ENCODE measurements around the gene AKR1D1.

AKR1D1 gene

GRCh38 chr7:138164804-138165203, 88.5 kb downstream of the AKR1D1 start:
- ATAC-seq (replicated peaks; ENCODE audit: extremely low read depth, poor library complexity, severe bottlenecking) (no peak), DNase-seq (ENCODE audit: low spot score in 2 of 2) (no peak)
- H3K9me3 Mint-ChIP-seq: peaks cover 13% of the 10 kb centered on the region
- H3K27ac Mint-ChIP-seq (ENCODE audit: low read depth): no peak overlapping the region
- H3K4me3 Mint-ChIP-seq: no peak overlapping the region
- H3K4me1 Mint-ChIP-seq: no peaks in the 10 kb centered on the region
- H3K27me3 Mint-ChIP-seq: peaks cover 35% of the 10 kb centered on the region
- H3K36me3 Mint-ChIP-seq (ENCODE audit: insufficient read depth): no peaks in the 10 kb centered on the region

DNA sequence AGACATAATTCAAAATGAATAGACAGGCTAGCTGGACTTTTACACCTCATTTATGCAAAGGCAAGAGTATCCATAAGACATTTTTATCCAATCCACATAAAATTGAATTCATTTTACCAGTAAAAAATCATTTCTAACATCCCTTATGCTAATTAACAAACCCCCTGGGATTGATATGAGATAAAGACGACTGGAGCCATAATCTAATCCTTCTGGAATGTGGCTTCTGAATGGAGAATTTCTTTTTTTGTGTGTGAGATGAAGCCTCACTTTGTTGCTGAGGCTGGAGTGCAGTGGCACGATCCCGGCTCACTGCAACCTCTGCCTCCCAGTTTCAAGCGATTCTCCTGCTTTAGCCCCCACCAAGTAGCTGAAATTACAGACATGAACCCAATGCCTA, 90.4 kb downstream of the AKR1D1 start:
- H3K36me3 Mint-ChIP-seq (ENCODE audit: insufficient read depth): no peaks in the 10 kb centered on the region
- peaks cover 13% of the 10 kb centered on the region for H3K9me3 Mint-ChIP-seq
- peaks cover 50% of the 10 kb centered on the region for H3K27me3 Mint-ChIP-seq
- no peak overlapping the region for H3K4me3 Mint-ChIP-seq
- H3K4me1 Mint-ChIP-seq: no peaks in the 10 kb centered on the region
- DNase-seq (ENCODE audit: low spot score in 2 of 2) (no peak), ATAC-seq (replicated peaks; ENCODE audit: extremely low read depth, poor library complexity, severe bottlenecking) (no peak)
- no peak overlapping the region for H3K27ac Mint-ChIP-seq (ENCODE audit: low read depth)

- H3K36me3 Mint-ChIP-seq (ENCODE audit: insufficient read depth): no peaks in the 10 kb centered on the region
- H3K4me3 Mint-ChIP-seq: no peak overlapping the region
- no peaks in the 10 kb centered on the region for H3K4me1 Mint-ChIP-seq
- peaks cover 50% of the 10 kb centered on the region for H3K27me3 Mint-ChIP-seq
- H3K27ac Mint-ChIP-seq (ENCODE audit: low read depth): no peak overlapping the region
- DNase-seq (ENCODE audit: low spot score in 2 of 2) (no peak), ATAC-seq (replicated peaks; ENCODE audit: extremely low read depth, poor library complexity, severe bottlenecking) (no peak)
- peaks cover 13% of the 10 kb centered on the region for H3K9me3 Mint-ChIP-seq
Observed at GRCh38 chr7:138167222-138167621, 91.0 kb downstream of the AKR1D1 start.

DNA sequence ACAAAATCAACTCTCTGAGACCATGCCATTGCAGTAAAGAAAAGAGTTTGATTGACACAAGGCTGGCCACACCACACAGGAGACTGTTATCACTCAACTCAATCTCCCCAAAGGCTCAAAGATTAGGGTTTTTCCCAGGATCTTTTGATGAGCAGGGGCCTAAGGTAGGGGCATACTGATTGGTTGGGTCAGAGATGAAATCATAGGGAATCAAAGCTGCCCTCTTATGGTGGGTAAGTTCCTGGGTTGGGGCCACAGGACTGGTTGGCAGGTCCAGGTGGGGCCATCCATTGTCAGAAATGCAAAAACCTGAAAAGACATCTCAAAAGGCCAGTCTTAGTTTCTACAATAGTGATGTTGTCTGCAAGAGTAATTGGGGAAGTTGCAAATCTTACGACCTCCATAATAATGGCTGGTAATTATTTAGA, 91.6 kb downstream of the AKR1D1 start:
- H3K27ac Mint-ChIP-seq (ENCODE audit: low read depth): no peak overlapping the region
- no peak overlapping the region for H3K4me3 Mint-ChIP-seq
- ATAC-seq (replicated peaks; ENCODE audit: extremely low read depth, poor library complexity, severe bottlenecking) (no peak), DNase-seq (ENCODE audit: low spot score in 2 of 2) (no peak)
- peaks cover 13% of the 10 kb centered on the region for H3K9me3 Mint-ChIP-seq
- peaks cover 50% of the 10 kb centered on the region for H3K27me3 Mint-ChIP-seq
- no peaks in the 10 kb centered on the region for H3K4me1 Mint-ChIP-seq
- no peaks in the 10 kb centered on the region for H3K36me3 Mint-ChIP-seq (ENCODE audit: insufficient read depth)
